Tibial artery (tissue), 4 donors: ENCODE results near the gene EPB41L2.

Experiments used
- DNase-seq, 2 donors: peaks; one replicate each; pipeline ENCODE4 v3.0.0-alpha.2; 2019
- H3K27ac ChIP-seq, 2 donors: fragments of 200-600 bp; sonication (generic) in 1 of 2; 1 replicate in 1 of 2; 2 replicates in 1 of 2; pipeline ENCODE4 v1.5.1; 2018 to 2019; ENCODE audit warnings: mild to moderate bottlenecking in 1 of 2
- H3K27me3 ChIP-seq, 2 donors: fragments of 200-600 bp; sonication (generic) in 1 of 2; one replicate each; pipeline versions ENCODE4 v1.5.1 to v1.6.0; 2016 to 2019
- H3K36me3 ChIP-seq, 3 donors: fragments of 200-600 bp; sonication (generic) in 2 of 3; one replicate each; pipeline ENCODE4 v1.5.1; 2016 to 2019; ENCODE audit warnings: mild to moderate bottlenecking in 2 of 3
- H3K4me1 ChIP-seq, 4 donors: fragments of 200-600 bp; sonication (generic) in 2 of 4; 1 replicate in 3 of 4; 2 replicates in 1 of 4; pipeline ENCODE4 v1.5.1; 2016 to 2019
- H3K4me3 ChIP-seq, 2 donors: fragments of 200-600 bp; sonication (generic) in 1 of 2; 1 replicate in 1 of 2; 2 replicates in 1 of 2; pipeline ENCODE4 v1.5.1; 2018 to 2019; ENCODE audit warnings: mild to moderate bottlenecking in 2 of 2
- H3K9me3 ChIP-seq, 3 donors: fragments of 200-600 bp; sonication (generic) in 1 of 3; one replicate each; pipeline ENCODE4 v1.5.1; 2016 to 2019
- intact Hi-C: fragments of 100-400 bp; cut with DNase I; formaldehyde crosslinking; loops from one replicate; pipeline ENCODE4 v1.15.0; 2023; ENCODE audit warnings: low total_unique reads
- TF ChIP-seq, protein P1 (sequence below), 2 experiments: fragments of 200-600 bp in 1 of 2; fragments of 450-650 bp in 1 of 2; IDR thresholded peaks; one replicate each; pipeline ENCODE4 v1.5.1; 2017 to 2019; ENCODE audit warnings: antibody characterized with exemption in 2 of 2, mild to moderate bottlenecking in 1 of 2, moderate library complexity in 1 of 2

EPB41L2 gene

GRCh38 chr6:130964289-130964688 is 98.8 kb downstream of the EPB41L2 start:
- Histone ChIP-seq H3K4me3 (no peak overlapping the region), H3K9me3 (no peaks in the 10 kb centered on the region), H3K27ac (no peak overlapping the region), H3K4me1 (peaks cover 0 to 57% (median 21%) of the 10 kb centered on the region in 4 donors), H3K27me3 (no peaks in the 10 kb centered on the region), H3K36me3 (no peaks in the 10 kb centered on the region)
- TF ChIP-seq, protein P1, sequence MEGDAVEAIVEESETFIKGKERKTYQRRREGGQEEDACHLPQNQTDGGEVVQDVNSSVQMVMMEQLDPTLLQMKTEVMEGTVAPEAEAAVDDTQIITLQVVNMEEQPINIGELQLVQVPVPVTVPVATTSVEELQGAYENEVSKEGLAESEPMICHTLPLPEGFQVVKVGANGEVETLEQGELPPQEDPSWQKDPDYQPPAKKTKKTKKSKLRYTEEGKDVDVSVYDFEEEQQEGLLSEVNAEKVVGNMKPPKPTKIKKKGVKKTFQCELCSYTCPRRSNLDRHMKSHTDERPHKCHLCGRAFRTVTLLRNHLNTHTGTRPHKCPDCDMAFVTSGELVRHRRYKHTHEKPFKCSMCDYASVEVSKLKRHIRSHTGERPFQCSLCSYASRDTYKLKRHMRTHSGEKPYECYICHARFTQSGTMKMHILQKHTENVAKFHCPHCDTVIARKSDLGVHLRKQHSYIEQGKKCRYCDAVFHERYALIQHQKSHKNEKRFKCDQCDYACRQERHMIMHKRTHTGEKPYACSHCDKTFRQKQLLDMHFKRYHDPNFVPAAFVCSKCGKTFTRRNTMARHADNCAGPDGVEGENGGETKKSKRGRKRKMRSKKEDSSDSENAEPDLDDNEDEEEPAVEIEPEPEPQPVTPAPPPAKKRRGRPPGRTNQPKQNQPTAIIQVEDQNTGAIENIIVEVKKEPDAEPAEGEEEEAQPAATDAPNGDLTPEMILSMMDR (IDR thresholded peaks at IDR 0.05): no peak
- intact Hi-C loops: no loop called here
- no peak for DNase-seq

GRCh38 chr6:130962966-130963365 is 100.1 kb downstream of the EPB41L2 start:
- Histone ChIP-seq H3K27ac (no peak overlapping the region), H3K9me3 (no peaks in the 10 kb centered on the region), H3K27me3 (no peaks in the 10 kb centered on the region), H3K36me3 (no peaks in the 10 kb centered on the region), H3K4me3 (no peak overlapping the region), H3K4me1 (peaks cover 0 to 56% (median 20%) of the 10 kb centered on the region in 4 donors)
- DNase-seq: no peak
- intact Hi-C loops: no loop called here
- TF ChIP-seq, protein P1 (IDR thresholded peaks at IDR 0.05): no peak

GRCh38 chr6:130961148-130961547 is 101.9 kb downstream of the EPB41L2 start:
- Histone ChIP-seq H3K4me3 (no peak overlapping the region), H3K27me3 (no peaks in the 10 kb centered on the region), H3K4me1 (peaks cover 0 to 40% (median 7%) of the 10 kb centered on the region in 4 donors), H3K36me3 (no peaks in the 10 kb centered on the region), H3K27ac (no peak overlapping the region), H3K9me3 (no peaks in the 10 kb centered on the region)
- TF ChIP-seq, protein P1 (IDR thresholded peaks at IDR 0.05): no peak
- no peak for DNase-seq
- intact Hi-C loops: no loop called here

DNA sequence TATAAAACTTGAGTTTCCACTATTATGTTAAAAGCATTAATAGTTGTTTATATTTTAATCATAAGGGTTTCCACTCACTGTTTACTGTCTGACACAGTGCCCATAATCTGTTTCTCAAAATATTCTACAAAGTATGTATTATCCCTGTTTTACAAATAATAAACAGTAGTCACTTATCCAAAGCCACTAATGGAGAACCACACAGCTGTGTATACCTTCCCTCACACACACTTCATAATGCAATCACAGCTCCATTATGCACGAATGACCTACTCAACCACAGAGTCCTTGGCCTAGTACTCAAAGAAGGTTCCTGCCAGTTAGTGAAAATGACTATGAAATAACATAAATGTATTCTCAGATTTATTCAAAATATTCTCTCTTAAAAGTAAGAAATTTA is 103.1 kb downstream of the EPB41L2 start:
- TF ChIP-seq, protein P1 (IDR thresholded peaks at IDR 0.05): no peak
- DNase-seq: no peak
- Histone ChIP-seq H3K36me3 (no peaks in the 10 kb centered on the region), H3K4me3 (no peak overlapping the region), H3K27ac (no peak overlapping the region), H3K4me1 (peaks cover 0 to 28% (median 2%) of the 10 kb centered on the region in 4 donors), H3K27me3 (no peaks in the 10 kb centered on the region), H3K9me3 (no peaks in the 10 kb centered on the region)
- intact Hi-C loops: no loop called here

DNA sequence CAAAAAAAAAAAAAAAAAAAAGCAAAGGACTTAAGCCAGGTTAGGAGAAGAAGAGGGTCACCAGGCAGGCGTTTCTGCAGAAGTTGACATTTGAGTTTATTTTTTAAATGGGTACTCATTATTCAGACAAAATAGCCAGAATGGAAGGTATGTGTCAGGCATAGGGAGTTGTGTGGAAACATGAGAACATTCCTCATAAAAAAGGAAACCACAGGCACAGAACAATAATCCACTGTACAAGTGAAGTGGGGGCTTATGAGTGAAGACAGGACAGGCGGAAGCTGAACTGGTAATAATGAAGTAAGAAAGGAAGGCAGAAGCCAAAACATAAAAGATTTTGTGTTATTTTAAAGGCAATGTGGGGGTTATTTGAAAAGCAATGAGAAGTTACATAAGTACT is 104.6 kb downstream of the EPB41L2 start:
- H3K4me3 ChIP-seq: no peak overlapping the region
- no peak overlapping the region for H3K27ac ChIP-seq
- DNase-seq: no peak
- intact Hi-C loops: no loop called here
- H3K9me3 ChIP-seq: no peaks in the 10 kb centered on the region
- peaks cover 0 to 25% (median 0%) of the 10 kb centered on the region in 4 donors for H3K4me1 ChIP-seq
- TF ChIP-seq, protein P1 (IDR thresholded peaks at IDR 0.05): no peak
- H3K27me3 ChIP-seq: no peaks in the 10 kb centered on the region
- H3K36me3 ChIP-seq: peaks cover 0 to 6% (median 0%) of the 10 kb centered on the region in 3 donors

DNA sequence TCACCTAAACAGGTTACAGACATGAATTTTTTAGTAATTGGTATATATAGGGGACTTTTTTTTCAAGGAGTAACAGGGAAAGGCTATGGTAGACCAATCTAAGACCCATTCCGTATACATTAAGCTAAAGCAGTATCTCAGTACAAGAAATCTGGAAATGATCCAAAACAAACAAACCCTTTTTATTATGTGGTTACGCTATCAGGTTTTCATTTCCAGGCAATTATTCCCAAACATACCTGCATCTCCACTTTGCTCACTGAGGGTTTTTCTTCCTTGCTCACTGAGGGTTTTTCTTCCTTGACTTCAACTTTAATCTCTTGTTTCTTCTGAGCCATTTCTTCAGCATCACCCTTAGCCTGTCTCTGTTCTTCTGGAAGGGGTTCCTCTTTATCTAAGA is 107.3 kb downstream of the EPB41L2 start:
- intact Hi-C loops: no loop called here
- Histone ChIP-seq H3K36me3 (peaks cover 0 to 6% (median 0%) of the 10 kb centered on the region in 3 donors), H3K27ac (no peak overlapping the region), H3K4me1 (peaks cover 0 to 25% (median 0%) of the 10 kb centered on the region in 4 donors), H3K4me3 (no peak overlapping the region), H3K9me3 (no peaks in the 10 kb centered on the region), H3K27me3 (no peaks in the 10 kb centered on the region)
- TF ChIP-seq, protein P1 (IDR thresholded peaks at IDR 0.05): no peak
- DNase-seq: no peak
